Measurements from ENCODE around the gene RAB29.

Gene RAB29

GRCh38 chr1:205763980-205764379 is 11.3 kb downstream of the RAB29 start:
- no peak for DNase-seq (ENCODE audit: low read depth in 3 of 3)

GRCh38 chr1:205760606-205761005 is 14.7 kb downstream of the RAB29 start:
- no peak for DNase-seq (ENCODE audit: low read depth in 3 of 3)

GRCh38 chr1:205756552-205756951 is 18.7 kb downstream of the RAB29 start:
- DNase-seq (ENCODE audit: low read depth in 3 of 3), result no peak

GRCh38 chr1:205754857-205755256 is 20.4 kb downstream of the RAB29 start:
- DNase-seq (ENCODE audit: low read depth in 3 of 3), result no peak

GRCh38 chr1:205751036-205751651 is 24.1 kb downstream of the RAB29 start:
- DNase-seq (ENCODE audit: low read depth in 3 of 3), result no peak

- DNase-seq (ENCODE audit: low read depth in 3 of 3), result peak; percentile 91 to 97 (median 94)
Measured at GRCh38 chr1:205750138-205751035, 24.9 kb downstream of the RAB29 start, which contains the start of gene NUCKS1. Gene NUCKS1, minus strand, starts transcription at chr1:205750182. Its CDS starts 209 bp downstream, at chr1:205749973.

- peak; percentile 91 to 97 (median 97) for DNase-seq (ENCODE audit: low read depth in 3 of 3)
Measured at GRCh38 chr1:205749234-205750137, 25.8 kb downstream of the RAB29 start.

- DNase-seq (ENCODE audit: low read depth in 3 of 3), result peak; percentile 15 to 38 (median 26)
Measured at GRCh38 chr1:205748403-205749233, 26.7 kb downstream of the RAB29 start.

- DNase-seq (ENCODE audit: low read depth in 3 of 3), result no peak
Measured at GRCh38 chr1:205746757-205747412, 28.4 kb downstream of the RAB29 start.

- DNase-seq (ENCODE audit: low read depth in 3 of 3), result no peak
Measured at GRCh38 chr1:205744403-205744802, 30.9 kb downstream of the RAB29 start.

- DNase-seq (ENCODE audit: low read depth in 3 of 3), result no peak
Measured at GRCh38 chr1:205743977-205744376, 31.3 kb downstream of the RAB29 start.

- DNase-seq (ENCODE audit: low read depth in 3 of 3), result no peak
Measured at GRCh38 chr1:205741681-205742080, 33.6 kb downstream of the RAB29 start.

- no peak for DNase-seq (ENCODE audit: low read depth in 3 of 3)
Measured at GRCh38 chr1:205739348-205740160, 35.7 kb downstream of the RAB29 start.

- no peak for DNase-seq (ENCODE audit: low read depth in 3 of 3)
Measured at GRCh38 chr1:205735218-205735617, 40.1 kb downstream of the RAB29 start.

- no peak for DNase-seq (ENCODE audit: low read depth in 3 of 3)
Measured at GRCh38 chr1:205733438-205734175, 41.7 kb downstream of the RAB29 start.

- no peak for DNase-seq (ENCODE audit: low read depth in 3 of 3)
Measured at GRCh38 chr1:205729945-205730610, 45.2 kb downstream of the RAB29 start.

- no peak for DNase-seq (ENCODE audit: low read depth in 3 of 3)
Measured at GRCh38 chr1:205726619-205727125, 48.6 kb downstream of the RAB29 start.

- DNase-seq (ENCODE audit: low read depth in 3 of 3), result no peak
Measured at GRCh38 chr1:205725514-205725913, 49.8 kb downstream of the RAB29 start.

All from stimulated activated CD4-positive, alpha-beta T cell treated with anti-CD3 and anti-CD28 coated beads, TNF-alpha, amount 100 ng/mL, for 48 hours (primary cell).